Activated naive CD4-positive, alpha-beta T cell treated with Interleukin-2 at 50 U/mL for 16 hours (primary cell): ENCODE measurements around the gene RRAS2.

Experiments
- DNase-seq: peaks from one replicate; pipeline ENCODE4 v3.0.0-alpha.2; 2020

The RRAS2 gene

DNA sequence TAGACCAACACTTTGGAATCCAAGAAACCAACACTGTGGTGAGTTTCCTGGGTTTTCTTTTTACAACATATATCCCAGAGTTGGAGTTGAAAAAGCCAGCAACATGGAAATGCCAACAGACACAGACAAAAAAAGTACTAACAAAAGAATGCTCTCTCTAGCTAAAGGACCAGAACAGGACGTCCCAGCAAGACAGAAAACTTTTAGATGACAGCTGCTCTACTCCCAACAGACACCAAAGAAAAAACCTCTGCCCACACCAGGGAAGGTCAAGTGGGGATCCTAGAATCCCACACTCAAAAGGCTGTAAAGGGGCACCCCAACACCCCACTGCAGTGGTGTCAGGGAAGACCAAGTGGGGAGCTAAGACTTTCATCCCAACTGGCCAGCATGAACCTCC is 23.3 kb downstream of the RRAS2 start:
- DNase-seq = no peak

DNA sequence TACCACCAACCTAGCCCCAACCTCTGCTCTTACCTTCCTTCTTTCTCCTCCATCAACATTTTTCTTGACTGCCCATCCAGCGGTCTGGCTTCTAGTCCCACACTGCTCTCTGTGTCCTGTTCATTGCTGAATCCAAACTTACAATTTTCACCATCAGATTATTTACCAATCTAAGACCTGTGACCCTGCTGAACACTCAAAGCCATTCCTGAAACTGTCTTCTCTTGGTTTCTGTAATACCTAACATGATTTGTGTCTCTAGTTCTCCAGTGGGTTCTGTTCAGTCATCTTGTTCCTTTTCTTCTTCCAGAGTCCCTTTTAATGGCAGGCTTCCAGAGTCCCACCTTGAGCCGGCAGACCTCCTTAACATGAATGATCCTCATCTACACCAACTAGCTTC is 24.1 kb downstream of the RRAS2 start:
- DNase-seq = no peak

DNA sequence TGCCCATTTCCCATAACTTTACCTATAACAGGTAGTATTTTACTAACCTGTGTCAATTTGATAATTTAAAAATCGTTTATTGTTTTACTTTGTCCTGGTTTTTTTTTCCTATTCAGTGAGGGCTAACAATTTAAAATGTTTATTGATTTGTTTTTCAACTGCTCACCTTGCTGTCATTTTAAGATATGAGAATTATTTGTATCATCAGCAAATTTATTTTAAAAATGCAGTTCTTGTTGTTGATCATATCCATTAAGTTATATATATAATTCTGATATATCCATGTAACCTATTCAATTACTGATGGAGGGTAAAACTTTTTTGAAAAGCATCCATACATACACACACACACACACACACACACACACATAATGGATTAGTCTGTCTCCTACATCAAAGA is 24.8 kb downstream of the RRAS2 start:
- DNase-seq = no peak

DNA sequence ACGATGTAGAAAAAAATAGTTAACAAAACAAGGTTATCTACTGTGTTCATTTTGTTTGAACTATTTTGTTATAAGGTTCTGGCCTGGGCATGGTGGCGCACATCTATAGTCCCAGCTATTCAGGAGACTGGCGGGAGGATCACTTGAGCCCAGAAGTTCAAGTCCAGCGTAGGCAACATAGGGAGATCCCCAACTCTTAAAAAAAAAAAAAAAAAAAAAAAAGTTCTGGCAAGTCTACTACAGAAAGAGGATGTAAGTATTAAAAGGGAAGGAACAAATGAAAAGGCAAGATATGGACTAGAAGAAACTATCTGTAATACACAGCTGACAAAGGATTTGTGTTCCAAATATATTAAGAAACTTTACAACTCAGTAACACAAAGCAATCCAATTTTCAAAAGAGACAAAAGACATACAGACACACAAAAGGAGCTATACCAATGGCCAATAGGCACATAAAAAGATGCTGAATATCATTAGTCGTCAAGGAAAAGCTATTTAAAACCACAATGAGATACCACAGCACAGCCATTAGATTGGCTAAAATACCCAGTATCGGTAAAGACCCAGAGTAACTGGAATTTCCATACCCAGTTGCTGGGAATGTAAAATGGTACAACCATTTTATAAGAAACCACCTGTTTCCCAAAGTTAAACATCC is 27.4 kb downstream of the RRAS2 start:
- no peak for DNase-seq

DNA sequence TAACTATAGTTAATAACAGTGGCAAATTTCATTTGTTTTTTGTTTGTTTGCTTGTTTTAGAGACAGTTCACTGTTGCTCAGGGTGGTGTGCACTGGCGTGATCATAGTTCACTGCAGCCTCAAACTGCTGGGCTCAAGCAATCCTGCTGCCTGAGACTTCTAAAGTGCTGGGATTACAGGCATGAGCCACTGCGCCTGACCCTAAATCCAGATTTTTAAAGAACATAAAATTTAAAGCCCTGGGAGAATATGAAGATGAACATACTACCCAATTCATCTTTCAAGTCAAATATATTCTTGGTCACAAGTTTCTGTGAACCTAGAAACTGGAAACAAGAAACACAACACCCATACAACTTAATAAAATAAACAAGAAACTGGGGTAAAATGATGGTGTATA is 28.1 kb downstream of the RRAS2 start:
- DNase-seq = no peak

DNA sequence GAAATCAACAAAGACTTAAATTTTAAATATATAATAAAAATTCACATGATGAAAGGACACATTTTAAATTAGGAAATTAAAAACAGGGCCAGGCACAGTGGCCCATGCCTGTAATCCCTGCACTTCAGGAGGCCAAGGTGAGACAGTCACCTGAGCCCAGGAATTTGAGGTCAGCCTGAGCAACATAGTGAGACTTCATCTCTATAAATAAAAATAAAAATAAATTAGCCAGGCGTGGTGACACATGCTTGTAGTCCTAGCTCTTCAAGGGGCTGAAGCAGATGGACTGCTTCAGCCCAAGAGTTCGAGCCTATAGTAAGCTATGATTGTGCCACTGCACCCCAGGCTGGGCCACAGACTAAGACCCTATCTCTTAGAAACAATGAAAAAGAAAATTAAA is 29.3 kb downstream of the RRAS2 start:
- DNase-seq = no peak

DNA sequence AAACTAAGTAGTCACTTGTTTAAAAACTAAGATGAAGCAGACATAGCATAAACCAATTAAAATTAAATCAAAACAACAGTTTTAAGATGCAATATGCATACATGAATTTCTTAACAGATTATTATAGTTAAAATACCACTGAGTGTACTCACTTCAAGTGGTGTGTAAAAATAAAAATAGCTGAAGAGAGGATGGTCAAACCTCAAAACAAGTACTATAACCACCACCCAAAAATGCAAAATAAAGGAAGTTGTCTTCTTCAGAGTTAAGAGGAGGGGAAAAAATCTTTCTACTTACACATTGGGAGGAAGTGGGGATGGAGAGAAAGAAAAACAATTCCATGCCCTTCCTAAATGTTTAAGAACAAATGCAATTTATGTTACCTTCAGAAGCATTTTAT is 31.9 kb downstream of the RRAS2 start:
- DNase-seq = no peak

DNA sequence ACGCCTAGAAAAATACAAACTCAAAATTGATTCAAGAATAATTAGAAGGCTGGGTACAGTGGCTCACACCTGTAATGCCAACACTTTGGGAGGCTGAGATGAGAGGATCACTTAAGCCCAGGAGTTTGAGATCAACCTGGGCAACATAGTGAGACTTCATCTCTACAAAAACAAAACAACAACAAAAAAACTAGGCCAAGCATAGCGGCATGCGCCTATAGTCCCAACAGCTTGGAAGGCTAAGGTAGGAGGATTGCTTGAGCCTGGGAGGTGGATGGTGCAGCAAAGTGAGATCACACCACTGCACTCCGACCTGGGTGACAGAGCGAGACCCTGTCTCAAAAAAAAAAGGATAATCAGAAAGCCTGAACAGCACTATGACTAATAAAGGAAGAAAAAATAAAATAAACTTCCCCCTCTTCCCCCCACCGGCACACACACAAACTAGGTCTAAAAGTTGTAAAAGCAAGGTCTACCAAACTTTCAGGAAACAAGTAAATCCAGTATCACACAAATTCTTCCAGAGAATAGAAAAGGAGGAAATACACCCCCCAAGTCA is 35.8 kb downstream of the RRAS2 start:
- DNase-seq = no peak

DNA sequence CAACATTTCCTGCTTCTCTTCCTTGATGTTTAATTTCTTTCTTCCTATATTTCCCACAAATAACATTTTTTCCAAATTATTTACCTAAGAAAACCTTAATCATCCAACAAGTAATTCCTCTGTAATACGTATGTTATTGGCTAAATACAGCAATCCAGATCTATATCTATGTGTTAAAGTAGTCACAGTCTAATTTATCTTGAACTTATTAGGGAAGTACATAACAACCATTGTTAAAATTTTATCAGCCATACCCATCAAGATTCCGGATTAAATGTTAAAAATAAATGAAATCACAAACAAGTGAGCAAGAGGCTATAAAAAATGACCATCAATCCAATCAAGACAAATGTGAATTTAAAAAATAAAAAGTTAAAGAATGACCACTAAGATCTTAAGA is 36.5 kb downstream of the RRAS2 start:
- no peak for DNase-seq

DNA sequence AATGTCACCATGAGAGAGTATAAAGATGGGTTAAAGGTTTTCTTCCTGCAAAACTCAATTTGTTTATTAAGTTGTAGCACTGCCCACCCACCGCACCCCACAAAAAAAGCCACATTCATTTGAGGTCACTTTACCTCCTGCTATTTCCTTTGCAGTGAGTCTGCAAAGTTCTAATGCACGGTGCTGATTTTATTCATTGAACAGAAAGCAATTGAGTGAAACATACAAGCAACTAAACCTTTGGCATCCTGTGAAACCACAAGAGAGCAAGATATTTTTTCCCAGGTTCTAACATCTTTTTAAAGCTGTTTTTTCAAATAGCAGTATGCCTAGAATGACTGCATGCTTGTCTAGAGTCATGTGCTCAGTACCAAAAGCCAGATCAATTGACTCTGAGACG is 39.0 kb downstream of the RRAS2 start:
- peak; percentile 16 for DNase-seq

DNA sequence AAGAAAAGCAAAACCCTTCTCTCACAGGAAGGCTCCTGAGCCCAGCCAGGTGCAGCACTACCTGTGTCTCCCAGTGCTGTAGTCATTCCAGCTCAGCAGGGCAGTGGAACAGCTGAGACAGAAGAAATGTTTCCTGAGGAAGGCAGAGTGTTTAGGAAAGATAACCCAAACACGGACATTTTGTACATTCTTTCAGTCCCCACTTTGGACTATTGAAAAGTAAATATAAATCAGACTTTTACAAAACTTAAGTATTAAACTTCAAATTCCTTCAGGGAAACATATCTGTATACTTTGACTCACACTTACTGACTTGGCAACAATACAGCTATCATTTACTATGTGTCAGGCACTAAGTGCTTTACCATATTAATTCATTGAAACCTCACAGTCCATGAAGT is 40.4 kb downstream of the RRAS2 start:
- no peak for DNase-seq

DNA sequence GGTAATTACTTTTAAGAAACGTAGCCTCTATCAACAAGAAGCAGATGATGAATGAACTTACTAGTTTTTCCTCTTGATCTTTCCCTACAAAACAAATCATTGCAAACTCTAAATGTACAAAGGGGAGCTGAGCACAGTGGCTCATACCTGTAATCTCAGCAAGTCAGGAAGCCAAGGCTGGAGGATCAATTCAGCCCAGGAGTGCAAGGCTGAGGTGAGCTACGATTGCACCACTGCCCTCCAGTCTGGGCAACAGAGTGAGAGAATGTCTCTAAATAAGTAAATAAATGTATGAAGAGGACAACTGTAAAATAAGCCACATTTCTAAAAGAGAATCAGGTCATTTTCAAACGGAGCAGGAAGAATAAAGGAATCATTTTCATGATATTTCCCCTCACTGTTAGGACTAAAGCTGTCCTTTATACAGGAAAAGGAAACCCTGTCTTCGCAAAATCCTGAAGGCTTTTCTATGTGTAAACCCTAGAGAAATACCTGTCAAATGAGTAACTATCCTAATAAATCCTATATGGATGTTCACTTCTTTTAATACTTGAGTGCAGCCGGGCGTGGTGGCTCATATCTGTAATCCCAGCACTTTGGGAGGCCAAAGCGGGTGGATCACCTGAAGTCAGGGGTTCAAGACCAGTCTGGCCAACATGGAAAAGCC is 41.2 kb downstream of the RRAS2 start:
- DNase-seq = no peak

DNA sequence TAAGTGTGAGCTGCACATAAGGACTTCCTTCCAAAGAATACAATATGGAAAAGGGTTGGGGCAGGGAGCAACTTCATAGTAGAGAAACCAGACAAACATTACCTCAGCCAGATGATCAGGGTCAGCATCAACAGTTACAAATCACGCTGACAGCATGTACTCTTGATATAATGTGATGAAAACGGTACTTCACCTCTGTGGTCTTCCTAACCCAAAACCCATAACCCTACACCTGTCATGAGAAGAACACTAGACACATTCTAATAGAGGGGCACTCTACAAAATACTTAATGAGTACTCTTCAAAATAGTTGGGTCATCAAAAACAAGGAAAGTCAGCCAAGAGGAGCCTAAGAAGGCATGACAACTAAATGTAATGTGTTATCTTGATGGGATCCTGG is 43.9 kb downstream of the RRAS2 start:
- no peak for DNase-seq

DNA sequence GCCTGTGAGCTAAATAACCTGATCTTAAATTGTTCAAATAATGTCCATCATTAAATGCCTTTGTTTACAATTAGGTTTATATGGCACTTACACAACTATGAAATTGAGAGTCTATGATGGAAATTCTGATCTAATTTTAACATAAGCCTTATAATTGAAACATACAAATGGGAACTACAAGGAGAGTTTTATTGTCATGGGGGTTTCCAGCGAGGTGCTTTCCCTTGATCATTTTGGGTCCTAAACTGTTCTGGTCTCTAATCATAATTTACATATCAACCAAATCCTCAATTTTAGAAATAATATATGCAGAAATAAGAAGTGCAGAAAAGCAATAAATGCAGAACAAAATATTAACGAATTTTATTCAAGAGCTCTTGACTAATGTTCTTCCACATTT is 44.9 kb downstream of the RRAS2 start:
- DNase-seq = no peak

DNA sequence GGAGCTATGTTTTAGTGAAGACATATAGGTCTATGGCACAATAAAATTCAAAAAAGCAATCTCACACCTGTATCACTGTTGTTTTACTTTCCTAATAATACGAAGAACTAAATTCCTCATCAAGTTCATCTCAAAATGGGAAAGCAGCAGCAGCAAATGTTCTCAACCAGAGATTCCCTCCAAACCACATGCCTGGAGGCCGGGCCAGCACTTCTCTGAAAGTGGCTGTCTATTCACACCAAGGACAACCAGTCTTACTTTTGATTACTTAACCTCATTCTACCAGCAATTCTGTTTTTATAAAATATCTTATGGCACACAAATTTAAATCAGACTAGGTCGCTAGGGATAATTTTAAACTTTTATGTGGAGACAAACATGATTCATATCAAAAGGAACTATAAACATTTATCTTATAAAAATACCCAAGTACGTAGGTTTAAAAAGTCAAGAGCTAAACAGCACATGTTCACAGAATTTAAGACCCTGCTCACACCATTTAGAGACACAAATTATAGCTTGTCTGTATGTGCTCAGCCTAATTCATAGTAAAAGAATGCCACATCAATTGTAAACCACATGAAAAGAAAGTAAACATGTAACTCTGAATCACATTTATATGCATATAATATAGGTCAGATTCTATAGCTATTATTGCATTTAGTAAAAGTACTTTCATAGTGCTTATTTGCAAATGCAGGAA is 46.1 kb downstream of the RRAS2 start:
- DNase-seq = no peak

DNA sequence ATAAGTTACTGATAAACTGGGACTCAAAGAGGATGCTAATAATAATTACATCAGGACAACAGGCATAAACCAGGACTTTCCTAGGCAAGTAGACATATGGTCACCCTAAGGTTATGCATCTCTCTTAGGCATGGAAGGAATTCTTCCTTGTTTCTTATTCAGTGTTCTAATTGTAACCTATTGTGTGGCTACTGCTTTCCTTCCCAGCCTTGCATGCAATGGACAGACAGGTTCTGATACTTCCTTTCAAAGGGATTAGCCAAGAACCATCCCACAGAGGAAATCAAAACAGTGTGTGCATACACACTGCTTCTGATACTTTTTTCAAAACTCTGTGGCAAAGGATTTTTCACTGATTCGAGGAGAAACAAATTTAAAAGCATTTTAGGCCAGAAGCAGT is 48.3 kb downstream of the RRAS2 start:
- DNase-seq = no peak

DNA sequence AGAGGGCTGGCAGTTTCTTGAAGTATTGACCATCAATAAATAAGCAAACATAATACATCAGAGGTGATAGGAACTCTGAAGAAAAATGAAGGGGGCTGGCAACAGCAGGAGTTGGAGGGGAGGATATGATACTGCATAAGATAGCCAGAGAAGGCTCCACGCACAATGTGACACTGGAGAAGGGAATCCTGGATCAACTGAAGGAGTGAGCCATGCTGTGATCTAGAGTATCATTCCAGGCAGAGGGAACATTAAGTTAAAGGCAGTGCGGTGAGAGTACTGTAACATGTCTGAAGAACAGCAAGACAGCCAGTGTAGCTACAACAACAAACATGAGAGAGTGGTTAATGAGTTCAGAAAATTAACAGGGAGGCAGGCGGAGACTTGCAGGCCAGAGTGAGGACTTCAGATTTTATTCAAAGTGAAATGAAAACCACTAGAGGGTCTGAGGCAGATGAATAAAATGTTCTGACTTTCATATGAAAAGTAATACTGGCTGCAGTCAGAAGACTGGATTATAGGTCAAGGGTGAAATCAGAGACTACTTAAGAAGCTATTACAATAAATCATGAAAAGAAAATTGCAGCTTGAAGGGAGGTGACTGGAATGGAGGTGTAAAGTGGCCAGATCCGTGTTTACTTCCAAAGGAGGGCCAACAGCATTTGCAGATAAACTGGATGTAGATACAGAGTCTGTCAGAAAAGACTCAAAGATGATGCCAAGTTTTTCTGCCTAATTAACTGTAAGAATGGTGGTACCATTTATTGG is 49.4 kb downstream of the RRAS2 start:
- no peak for DNase-seq

DNA sequence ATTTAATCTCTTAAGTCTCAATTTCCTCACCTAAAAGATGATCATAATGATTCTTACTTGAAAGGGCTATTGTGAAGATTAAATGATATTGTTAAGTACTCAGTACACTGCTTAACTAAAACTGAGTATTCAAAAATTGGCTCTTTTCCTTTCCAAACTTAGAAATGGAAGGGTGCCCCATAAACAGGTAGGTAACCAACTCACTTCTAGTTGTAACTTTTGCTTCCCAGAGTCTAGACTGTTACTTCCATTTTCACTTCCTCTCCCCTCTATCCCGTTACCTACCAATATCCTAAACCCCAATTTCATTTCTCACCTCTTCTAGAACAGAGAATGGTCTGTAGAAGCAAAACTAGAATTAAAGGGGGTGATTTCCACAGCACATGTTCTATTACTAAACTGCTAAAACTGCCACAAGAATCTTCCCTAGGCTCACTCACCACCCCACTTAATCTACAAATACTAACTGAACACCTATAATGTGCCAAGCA is 50.0 kb downstream of the RRAS2 start:
- DNase-seq = no peak

DNA sequence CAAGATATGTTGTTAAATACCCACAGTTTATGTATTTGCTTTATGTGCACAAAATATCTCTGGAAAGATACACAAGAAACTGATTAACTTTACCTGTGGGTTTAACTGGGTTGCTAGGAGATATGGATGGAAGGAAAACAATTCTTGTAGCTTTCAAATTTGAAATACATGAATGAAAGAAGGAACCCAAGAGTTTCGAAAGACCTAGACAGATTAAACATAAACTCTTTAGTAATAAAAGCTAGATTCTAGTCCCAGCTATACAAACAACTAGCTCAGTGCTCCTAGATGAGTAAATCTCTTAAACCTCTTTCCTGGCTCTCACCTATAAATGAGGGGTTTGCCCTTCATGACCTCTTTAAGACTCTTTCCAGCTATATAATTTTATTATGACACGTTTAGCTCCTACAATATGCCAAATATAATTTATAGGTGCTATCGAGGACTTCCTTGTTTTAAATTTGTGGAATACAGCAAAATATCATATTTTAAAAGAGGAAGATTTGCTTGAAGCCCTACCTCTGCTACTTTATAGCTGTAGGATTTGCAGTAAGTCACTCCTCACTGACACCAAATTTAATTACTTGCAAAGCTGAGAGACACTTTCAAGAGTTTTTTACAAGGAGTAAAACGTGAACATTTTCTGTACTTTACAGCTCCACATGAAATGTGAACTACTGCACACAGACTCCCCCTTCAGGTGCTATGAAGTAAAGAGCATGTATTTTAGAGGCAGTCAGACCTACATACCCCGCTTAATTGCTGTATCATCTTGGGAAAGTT is 50.7 kb downstream of the RRAS2 start:
- no peak for DNase-seq

DNA sequence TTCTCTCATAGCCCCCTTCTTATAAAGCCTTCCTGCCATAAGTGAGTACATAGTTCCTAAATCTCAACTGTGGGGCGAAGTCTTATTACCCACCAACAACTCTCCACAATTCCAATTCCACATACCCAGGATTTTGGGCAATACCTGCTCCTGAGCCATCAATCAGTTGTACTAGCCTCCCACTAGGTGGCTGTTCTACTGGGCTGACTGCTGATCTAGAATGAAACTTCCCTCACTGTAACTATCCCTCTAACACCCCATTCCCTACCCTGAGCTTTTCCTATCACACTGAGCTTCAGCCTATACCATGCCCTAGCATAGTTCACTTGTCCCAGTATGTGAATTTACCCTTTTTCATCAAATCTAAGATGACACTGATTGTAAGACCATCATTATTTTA is 52.5 kb downstream of the RRAS2 start:
- no peak for DNase-seq

DNA sequence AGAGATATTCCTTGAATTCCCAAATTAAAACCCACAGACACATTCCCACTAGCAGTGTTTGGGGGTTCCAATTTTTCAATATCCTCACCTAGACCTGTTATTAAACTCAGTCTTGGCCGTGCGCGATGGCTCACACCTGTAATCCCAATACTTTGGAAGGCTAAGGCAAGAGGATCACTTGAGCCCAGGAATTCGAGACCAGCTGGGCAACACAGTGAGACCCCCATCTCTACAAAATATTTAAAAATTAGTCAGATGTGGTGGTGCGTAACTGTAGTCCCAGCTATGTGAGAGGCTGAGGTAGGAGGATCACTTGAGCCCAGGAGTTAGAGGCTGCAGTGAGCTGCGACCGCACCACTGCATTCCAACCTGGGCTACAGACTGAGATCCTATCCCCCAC is 53.3 kb downstream of the RRAS2 start:
- DNase-seq = no peak

DNA sequence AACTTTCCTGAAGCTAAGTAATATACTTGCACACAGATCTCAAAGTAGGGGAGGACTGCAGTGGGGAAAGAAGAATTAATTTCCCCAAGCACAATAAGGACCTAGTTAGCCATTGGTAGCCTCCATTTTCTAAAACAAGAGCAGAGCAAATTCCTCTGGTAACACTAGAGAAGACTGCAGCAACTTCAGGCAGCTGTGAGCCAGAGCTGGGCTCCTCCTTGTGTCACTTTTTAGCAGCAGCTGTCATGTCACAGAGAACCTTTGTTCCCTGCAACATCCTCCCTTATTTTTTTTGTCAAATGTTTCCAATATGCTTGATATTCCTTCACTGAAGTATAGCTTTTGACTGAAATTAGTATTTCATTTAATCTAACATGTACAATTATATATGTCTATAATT is 54.4 kb downstream of the RRAS2 start:
- DNase-seq = no peak
